Spinal cord (tissue), 10 donors: ENCODE results near the gene CYTH3. TPM values are rescaled to one million over a fixed set of nuclear protein-coding genes. Genes with fewer than 3 reads are reported as not detected.

Source experiments
- DNase-seq, 6 donors: peaks; one replicate each; pipeline versions ENCODE4 v3.0.0 to v3.0.0-alpha.2; 2013 to 2015; ENCODE audit warnings: low spot score in 6 of 6, low read depth in 4 of 6
- H3K27ac ChIP-seq: one replicate; pipeline ENCODE4 v1.5.1; 2013; ENCODE audit warnings: low read depth, low read length, control low read depth
- H3K27me3 ChIP-seq: one replicate; pipeline ENCODE4 v1.6.1; 2013; ENCODE audit warnings: low read length; ENCODE audit not compliant: control insufficient read depth, insufficient read depth
- H3K36me3 ChIP-seq: one replicate; pipeline ENCODE4 v1.6.1; 2013; ENCODE audit warnings: low read length; ENCODE audit not compliant: control insufficient read depth, insufficient read depth
- H3K4me1 ChIP-seq: one replicate; pipeline ENCODE4 v1.6.1; 2013; ENCODE audit warnings: low read length; ENCODE audit not compliant: control insufficient read depth, insufficient read depth
- H3K4me3 ChIP-seq: one replicate; pipeline ENCODE4 v1.5.1; 2013; ENCODE audit warnings: low read depth, low read length, control low read depth
- H3K9me3 ChIP-seq: one replicate; pipeline ENCODE4 v1.6.1; 2013; ENCODE audit warnings: low read length; ENCODE audit not compliant: control insufficient read depth, insufficient read depth
- WGBS: methylation state at CpG from one replicate; pipeline ENCODE4 v1.1.5; 2013; ENCODE audit warnings: missing lambda C conversion rate; ENCODE audit not compliant: insufficient coverage; 5-methylcytosine and 5-hydroxymethylcytosine counted together
- polyA plus RNA-seq, 2 donors: library from polyadenylated mRNA; unstranded; fragments of 120-200 nt; gene quantifications; one replicate each; pipeline ENCODE4 v1.2.1, GENCODE V29; 2013; ENCODE audit not compliant: insufficient read length in 2 of 2
- total RNA-seq, 2 donors: library from RNA; depleted of rRNA in 1 of 2; stranded (reverse); fragments of 120-200 nt in 1 of 2; fragments of >200 nt in 1 of 2; gene quantifications; one replicate each; pipeline versions ENCODE4 v1.2.3 to v1.2.4, GENCODE V29; 2013 to 2014
- donor health status: healthy.

CYTH3 gene
- total and polyA plus RNA-seq, 4 donors = 24.8 to 41.9 (median 31.3) TPM

DNA sequence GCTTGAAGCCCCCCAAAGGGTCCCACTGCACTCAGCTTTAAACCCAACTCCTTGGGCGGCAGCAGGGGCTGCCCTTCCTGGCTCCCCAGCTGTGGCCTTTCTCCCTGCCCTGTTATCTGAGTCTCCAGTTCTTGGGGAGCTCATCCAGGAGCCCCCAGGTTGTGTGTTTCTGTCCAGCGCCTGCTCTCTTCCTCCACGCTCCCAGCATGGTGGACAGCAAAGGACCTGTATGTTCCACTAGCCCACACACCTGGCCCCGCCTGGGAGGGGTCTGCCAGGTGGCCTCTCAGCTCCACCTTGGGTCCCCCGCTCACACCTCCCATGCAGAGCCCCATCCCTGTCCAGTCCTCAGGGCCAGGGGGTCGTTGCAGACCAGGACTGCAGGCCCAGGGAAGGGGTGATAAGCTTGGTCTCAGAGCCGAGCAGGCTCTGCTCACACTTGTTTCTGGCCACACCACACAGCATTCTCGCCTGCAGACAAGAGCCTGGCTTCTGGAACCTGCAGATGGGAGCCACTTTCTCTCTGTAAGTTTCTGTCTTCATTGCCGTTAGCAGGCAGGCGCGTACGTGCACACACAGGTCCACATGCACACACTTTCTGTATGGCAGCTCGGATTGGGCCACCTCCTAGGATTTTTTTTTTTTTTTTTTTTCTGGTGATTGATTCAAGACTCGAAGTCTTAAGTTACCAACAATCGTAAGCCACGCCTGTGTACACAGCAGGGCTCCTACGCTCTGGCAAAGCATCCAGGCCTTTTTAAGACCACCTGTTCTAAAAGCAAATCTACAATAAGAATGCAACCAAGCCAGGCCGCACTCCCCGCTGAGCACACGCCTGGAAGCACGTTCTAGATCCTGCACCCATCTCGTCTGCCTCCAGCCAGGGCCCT is 104.6 kb downstream of the CYTH3 start:
- Histone ChIP-seq H3K9me3 (no peaks in the 10 kb centered on the region), H3K27ac (no peak overlapping the region), H3K4me3 (no peak overlapping the region)

DNA sequence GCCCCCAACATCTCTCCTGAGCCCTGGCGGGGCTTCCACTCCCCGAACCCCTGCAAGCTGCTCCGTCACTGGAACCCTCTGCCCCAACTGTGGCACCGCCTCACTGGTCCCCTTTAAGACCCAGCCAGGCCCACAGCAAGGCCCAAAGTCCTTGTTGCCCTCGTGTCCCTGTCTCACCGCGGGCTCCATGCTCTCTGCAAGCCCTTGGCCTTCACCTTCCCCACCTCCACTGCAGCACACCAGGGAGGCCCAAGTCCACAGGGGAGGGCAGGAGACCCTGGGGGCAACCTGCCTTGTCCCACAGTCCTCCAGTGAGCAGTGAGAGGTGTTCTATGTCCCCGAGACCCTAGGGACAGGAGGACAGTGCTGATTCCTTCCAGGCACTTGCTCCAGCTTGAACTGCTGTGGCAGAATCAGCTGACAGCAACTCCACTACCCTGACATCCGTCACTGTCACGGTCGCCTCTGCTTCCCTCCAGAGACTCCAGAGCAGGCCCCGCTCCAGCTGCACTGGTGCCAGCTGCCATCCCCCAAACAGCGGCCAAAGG is 105.3 kb downstream of the CYTH3 start:
- Histone ChIP-seq H3K27ac (no peak overlapping the region), H3K9me3 (no peaks in the 10 kb centered on the region), H3K4me3 (no peak overlapping the region), H3K4me1 (peaks cover 54% of the 10 kb centered on the region), H3K36me3 (peaks cover 88% of the 10 kb centered on the region), H3K27me3 (no peaks in the 10 kb centered on the region)
- WGBS = 50% methylated on average over 13 of the region's 13 CpGs
- DNase-seq = peak in 2 of 6 donors; percentile 40 to 64

More for the DNA sequence above, 104.6 kb downstream of the CYTH3 start:
- no peaks in the 10 kb centered on the region for H3K27me3 ChIP-seq
- peaks cover 58% of the 10 kb centered on the region for H3K4me1 ChIP-seq
- 72% methylated on average over 12 of the region's 22 CpGs for WGBS
- peak in 1 of 6 donors; percentile 24 for DNase-seq
- peaks cover 88% of the 10 kb centered on the region for H3K36me3 ChIP-seq

DNA sequence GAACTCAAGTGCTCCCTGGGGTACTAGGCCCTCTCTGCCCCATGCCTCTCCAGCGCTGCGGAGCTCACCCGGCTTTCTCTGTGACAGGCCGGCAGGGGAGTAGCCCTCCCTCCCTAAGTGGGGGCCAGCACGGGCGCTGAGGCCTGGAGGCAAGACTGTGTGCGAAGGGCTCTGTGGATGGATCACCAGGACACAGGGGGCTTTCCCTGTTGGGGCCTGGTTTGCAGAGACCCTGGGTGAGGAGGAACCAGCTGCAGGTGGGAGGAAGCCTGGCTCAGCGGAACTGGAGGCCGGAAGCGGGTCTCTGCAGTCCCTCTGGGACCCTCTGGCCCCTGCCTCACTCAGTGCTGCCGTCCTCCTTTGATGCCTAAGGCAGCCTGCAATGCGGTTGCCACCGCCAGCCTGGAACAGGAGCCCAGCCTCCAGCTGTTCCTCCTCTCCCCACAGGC is 106.0 kb downstream of the CYTH3 start:
- no peak overlapping the region for H3K4me3 ChIP-seq
- H3K9me3 ChIP-seq = no peaks in the 10 kb centered on the region
- H3K36me3 ChIP-seq = peaks cover 86% of the 10 kb centered on the region
- peak in 1 of 6 donors; percentile 29 for DNase-seq
- WGBS = 46% methylated on average over 13 of the region's 13 CpGs
- peaks cover 51% of the 10 kb centered on the region for H3K4me1 ChIP-seq
- no peaks in the 10 kb centered on the region for H3K27me3 ChIP-seq
- no peak overlapping the region for H3K27ac ChIP-seq

DNA sequence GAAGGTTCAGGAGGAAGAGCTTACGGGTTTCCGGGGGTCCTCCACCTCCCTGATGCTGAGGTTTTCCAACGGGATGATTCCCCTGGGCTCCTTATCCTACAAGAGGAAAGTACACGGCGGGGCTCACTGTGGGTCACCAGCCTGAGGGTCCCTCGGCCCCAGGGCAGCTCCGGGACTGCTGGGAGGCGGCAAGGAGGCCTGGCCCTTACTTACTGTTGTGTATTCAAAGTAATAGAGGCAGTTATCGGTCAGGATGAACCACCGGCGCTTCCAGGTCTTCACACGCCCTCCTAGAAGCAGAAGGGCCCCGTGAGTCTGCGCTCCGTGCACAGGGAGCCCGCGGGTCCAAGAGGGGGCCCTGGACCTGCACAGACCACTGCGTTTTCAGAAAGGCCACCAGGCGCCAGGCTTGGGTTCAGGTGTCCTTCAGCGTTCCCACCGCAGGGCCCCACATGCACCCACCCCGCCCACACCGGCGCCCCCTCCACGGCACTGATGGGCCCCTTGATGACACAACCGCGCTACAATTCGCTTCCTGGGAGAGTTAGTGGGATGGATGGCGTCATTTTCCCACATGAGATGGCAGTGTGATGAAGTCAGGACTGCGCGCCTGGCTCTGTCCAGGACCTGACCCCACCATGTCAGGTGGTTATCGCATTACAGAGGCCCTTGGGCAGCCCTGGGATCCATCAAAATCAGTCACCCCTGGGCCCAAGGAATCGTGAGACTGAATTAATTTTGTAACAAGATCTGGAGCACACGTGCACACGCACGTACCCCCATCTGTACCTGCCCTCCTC is 106.7 kb downstream of the CYTH3 start:
- H3K9me3 ChIP-seq = no peaks in the 10 kb centered on the region
- H3K27me3 ChIP-seq = no peaks in the 10 kb centered on the region
- 90% methylated on average over 24 of the region's 36 CpGs for WGBS
- H3K4me3 ChIP-seq = no peak overlapping the region
- no peak overlapping the region for H3K27ac ChIP-seq
- peaks cover 44% of the 10 kb centered on the region for H3K4me1 ChIP-seq
- DNase-seq = no peak
- peaks cover 81% of the 10 kb centered on the region for H3K36me3 ChIP-seq

DNA sequence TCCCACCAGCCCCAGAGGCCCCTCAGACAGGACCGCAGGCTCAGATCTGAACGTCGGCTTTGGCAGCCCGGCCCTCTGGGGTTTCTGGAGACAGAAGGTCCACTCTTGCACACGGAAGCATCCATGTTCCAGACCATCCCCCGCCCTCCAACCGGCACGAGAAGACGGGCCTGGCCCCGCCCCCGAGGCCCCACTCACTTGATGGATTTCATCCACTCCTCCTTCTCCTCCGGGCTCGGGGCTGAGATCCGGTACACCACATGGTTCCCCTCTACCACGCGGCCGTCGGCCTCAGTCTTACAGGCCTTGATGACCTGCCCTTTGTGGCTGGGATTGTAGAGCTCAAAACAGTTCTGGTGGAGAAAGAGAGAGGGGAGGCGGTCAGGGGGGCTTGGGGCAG is 107.3 kb downstream of the CYTH3 start:
- no peak overlapping the region for H3K27ac ChIP-seq
- H3K9me3 ChIP-seq = no peaks in the 10 kb centered on the region
- H3K36me3 ChIP-seq = peaks cover 78% of the 10 kb centered on the region
- no peaks in the 10 kb centered on the region for H3K27me3 ChIP-seq
- no peak for DNase-seq
- H3K4me1 ChIP-seq = peaks cover 38% of the 10 kb centered on the region
- 68% methylated on average over 15 of the region's 19 CpGs for WGBS
- H3K4me3 ChIP-seq = no peak overlapping the region

DNA sequence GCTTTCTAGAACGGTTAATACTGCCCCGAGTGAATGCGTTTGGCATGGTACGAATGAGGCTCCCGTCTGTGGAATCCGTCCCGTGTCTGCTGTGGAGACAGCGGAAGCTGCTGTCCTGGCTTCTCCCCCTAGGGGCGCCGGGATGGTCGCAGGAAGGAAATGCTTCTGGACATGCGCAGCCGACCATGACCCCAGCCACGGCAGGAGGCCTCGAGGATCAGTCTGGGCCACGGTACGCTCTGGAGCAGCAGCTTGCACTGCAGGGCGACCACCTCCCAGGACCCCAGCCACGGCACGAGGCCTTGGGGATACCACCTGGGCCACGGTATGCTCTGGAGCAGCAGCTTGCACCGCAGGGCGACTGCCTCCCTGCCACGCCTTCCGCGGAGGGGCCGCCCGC is 107.9 kb downstream of the CYTH3 start:
- DNase-seq = no peak
- peaks cover 33% of the 10 kb centered on the region for H3K4me1 ChIP-seq

DNA sequence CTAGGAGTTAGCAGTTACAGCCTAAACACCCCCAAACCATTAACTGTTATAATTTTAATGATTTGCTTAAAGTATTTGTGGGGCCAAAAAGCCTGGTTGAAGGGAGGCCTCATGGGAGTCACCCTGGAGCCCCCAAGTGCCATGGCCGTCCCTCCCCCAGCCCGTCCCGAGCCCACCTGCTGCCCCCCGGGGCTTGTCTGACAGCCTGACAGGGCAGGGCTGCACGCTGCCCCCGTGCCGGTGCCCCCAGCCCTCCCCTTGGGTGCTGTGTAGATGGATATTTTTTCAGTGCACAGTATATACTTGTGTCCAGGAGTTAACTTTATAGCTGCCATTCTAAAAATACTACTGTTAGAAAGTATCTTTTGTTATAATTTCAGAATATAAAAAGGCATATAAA is 108.4 kb downstream of the CYTH3 start:
- DNase-seq = no peak
- no peaks in the 10 kb centered on the region for H3K9me3 ChIP-seq
- 100% methylated on average over 1 of the region's 7 CpGs for WGBS
- H3K4me3 ChIP-seq = no peak overlapping the region
- peaks cover 36% of the 10 kb centered on the region for H3K4me1 ChIP-seq
- H3K27me3 ChIP-seq = no peaks in the 10 kb centered on the region
- no peak overlapping the region for H3K27ac ChIP-seq
- peaks cover 80% of the 10 kb centered on the region for H3K36me3 ChIP-seq

More for the DNA sequence above, 107.9 kb downstream of the CYTH3 start:
- Histone ChIP-seq H3K9me3 (no peaks in the 10 kb centered on the region), H3K27ac (no peak overlapping the region), H3K27me3 (no peaks in the 10 kb centered on the region), H3K36me3 (peaks cover 77% of the 10 kb centered on the region), H3K4me3 (no peak overlapping the region)
- WGBS = 78% methylated on average over 28 of the region's 28 CpGs

DNA sequence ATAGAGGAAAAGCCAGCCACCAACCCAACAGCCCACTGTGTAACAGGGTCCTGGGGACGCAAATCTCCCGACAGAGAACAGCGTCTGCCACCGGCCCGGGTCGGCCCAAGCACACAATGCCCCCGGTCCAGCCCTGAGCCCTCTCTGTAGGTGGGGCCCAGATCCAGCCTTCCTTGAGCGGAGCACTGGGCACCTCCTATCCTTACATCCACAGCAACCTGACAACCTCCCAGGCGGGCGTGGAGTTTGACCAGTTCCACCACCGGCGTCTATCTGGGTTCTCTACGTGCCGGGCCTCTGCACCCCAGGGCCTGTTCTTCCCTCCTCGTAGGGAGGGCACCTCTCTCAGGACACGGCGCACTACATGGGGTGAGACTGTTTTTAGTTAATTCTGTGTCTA is 109.0 kb downstream of the CYTH3 start:
- Histone ChIP-seq H3K36me3 (peaks cover 82% of the 10 kb centered on the region), H3K27me3 (no peaks in the 10 kb centered on the region), H3K4me3 (no peak overlapping the region), H3K9me3 (no peaks in the 10 kb centered on the region), H3K4me1 (peaks cover 37% of the 10 kb centered on the region), H3K27ac (no peak overlapping the region)
- DNase-seq = no peak
- WGBS = 82% methylated on average over 13 of the region's 17 CpGs

DNA sequence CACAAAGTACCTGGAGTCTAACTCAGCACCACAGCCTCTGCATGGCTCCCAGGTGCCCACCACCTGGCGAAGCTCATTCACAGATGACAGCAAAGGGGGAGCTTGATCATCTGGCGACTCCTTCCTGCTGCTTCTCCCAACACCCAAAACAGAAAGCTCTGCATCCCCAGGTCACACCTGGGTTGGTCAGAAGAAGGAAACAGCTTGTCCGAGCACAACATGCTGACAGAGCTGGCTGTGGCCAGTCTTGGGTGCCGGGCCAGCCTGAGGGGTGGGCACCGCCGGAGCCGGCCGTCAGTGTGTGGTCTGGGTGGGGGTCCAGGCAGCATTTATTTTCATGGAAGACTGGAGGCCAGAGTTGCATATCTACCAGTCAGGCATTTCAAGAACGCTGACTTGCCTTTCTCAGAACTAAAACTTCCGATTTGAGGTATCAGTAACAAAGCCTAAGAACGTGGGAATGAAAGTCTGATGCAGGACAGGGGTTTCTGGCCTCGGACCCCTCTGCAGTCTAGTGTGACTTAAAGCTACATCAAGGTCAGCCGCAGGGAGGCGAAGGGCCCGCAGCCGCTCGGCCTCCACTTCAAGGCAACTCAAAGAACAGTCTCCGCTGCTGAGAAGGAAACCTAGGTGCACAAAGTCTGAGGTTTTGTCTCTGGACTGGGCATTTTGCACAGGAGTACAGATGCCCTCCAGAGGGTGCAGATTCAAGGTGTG is 109.6 kb downstream of the CYTH3 start:
- Histone ChIP-seq H3K9me3 (no peaks in the 10 kb centered on the region), H3K4me1 (peaks cover 36% of the 10 kb centered on the region), H3K27ac (no peak overlapping the region), H3K36me3 (peaks cover 84% of the 10 kb centered on the region), H3K27me3 (no peaks in the 10 kb centered on the region), H3K4me3 (no peak overlapping the region)
- WGBS = 92% methylated on average over 17 of the region's 18 CpGs
- DNase-seq = no peak
